IMR-90 (cell line): ENCODE data around the gene PPM1H. TPM values are rescaled to one million over a fixed set of nuclear protein-coding genes. Genes with fewer than 3 reads are reported as not detected.

Experiments used
- ATAC-seq: fragments of 200-7000 bp; cut with Tn5 transposase; 2 replicates; pipeline ENCODE4 v1.9.1; 2020; ENCODE audit warnings: low read depth, mild to moderate bottlenecking, moderate library complexity
- BruUV-seq: library from RNA; stranded (reverse); fragments of 400-500 nt; replicated peaks from 2 replicates; lab custom pipeline; 2021; lab: Mats Ljungman, UMichigan
- CTCF ChIA-PET: fragments of 300-600 bp; formaldehyde crosslinking; extraction: SDS; loops from one replicate; lab custom pipeline; 2021; ENCODE audit warnings: antibody characterized with exemption; lab: Yijun Ruan, JAX
- POLR2A ChIA-PET: fragments of 300-600 bp; sonication (Branson Sonifier 250); formaldehyde crosslinking; loops from one replicate; lab custom pipeline; 2022; ENCODE audit warnings: antibody characterized with exemption; ENCODE audit not compliant: unreplicated experiment; lab: Charles Lee
- DNase-seq: peaks from one replicate; pipeline ENCODE4 v3.0.0; 2013
- H2AFZ ChIP-seq: replicated peaks from 2 replicates; pipeline ENCODE3; 2013; ENCODE audit warnings: low read length, mild to moderate bottlenecking; ENCODE audit not compliant: poor library complexity
- H2AK5ac ChIP-seq: 2 replicates; pipeline ENCODE4 v1.6.1; 2013; ENCODE audit warnings: low read depth, low read length, inconsistent platforms
- H2AK9ac ChIP-seq: replicated peaks from 2 replicates; pipeline ENCODE3; 2013; ENCODE audit warnings: mild to moderate bottlenecking, low read depth, low read length, moderate library complexity; ENCODE audit not compliant: poor library complexity
- H2BK120ac ChIP-seq: 2 replicates; pipeline ENCODE4 v1.6.1; 2013; ENCODE audit warnings: low read depth, low read length, inconsistent platforms
- H2BK15ac ChIP-seq: 3 replicates; pipeline ENCODE4 v1.6.1; 2013; ENCODE audit warnings: low read depth, low read length, inconsistent platforms
- H2BK20ac ChIP-seq: 2 replicates; pipeline ENCODE4 v1.6.1; 2013; ENCODE audit warnings: low read depth, mild to moderate bottlenecking, inconsistent platforms, low read length, moderate library complexity
- H2BK5ac ChIP-seq: 2 replicates; pipeline ENCODE4 v1.6.1; 2013; ENCODE audit warnings: mild to moderate bottlenecking, low read depth, low read length, inconsistent platforms; ENCODE audit not compliant: poor library complexity, severe bottlenecking
- H3K14ac ChIP-seq: replicated peaks from 2 replicates; pipeline ENCODE4 v1.6.1; 2013; ENCODE audit warnings: low read depth, low read length, inconsistent platforms
- H3K18ac ChIP-seq: 2 replicates; pipeline ENCODE4 v1.6.1; 2013; ENCODE audit warnings: low read depth, low read length, control low read depth
- H3K23ac ChIP-seq: 2 replicates; pipeline ENCODE4 v1.6.1; 2013; ENCODE audit warnings: low read depth, low read length, inconsistent platforms
- H3K27ac ChIP-seq: 2 replicates; pipeline ENCODE4 v1.5.1; 2013; ENCODE audit warnings: mild to moderate bottlenecking, control low read depth, low read length; ENCODE audit not compliant: insufficient read depth
- H3K27me3 ChIP-seq: 2 replicates; pipeline ENCODE4 v1.6.1; 2013; ENCODE audit warnings: low read length; ENCODE audit not compliant: control insufficient read depth, insufficient read depth
- H3K36me3 ChIP-seq: 2 replicates; pipeline ENCODE4 v1.6.1; 2013; ENCODE audit warnings: low read length, mixed read lengths; ENCODE audit not compliant: control insufficient read depth, insufficient read depth
- H3K4ac ChIP-seq: 2 replicates; pipeline ENCODE4 v1.6.1; 2013; ENCODE audit warnings: low read depth, low read length, inconsistent platforms
- H3K4me1 ChIP-seq: 2 replicates; pipeline ENCODE4 v1.6.1; 2013; ENCODE audit warnings: low read length, mixed read lengths; ENCODE audit not compliant: control insufficient read depth, insufficient read depth
- H3K4me2 ChIP-seq: 2 replicates; pipeline ENCODE4 v1.6.1; 2013; ENCODE audit warnings: low read depth, mild to moderate bottlenecking, control low read depth, low read length, moderate library complexity
- H3K4me3 ChIP-seq: 2 replicates; pipeline ENCODE4 v1.5.1; 2013; ENCODE audit warnings: low read depth, mild to moderate bottlenecking, control low read depth, low read length, moderate library complexity; ENCODE audit not compliant: insufficient read depth
- H3K56ac ChIP-seq: 2 replicates; pipeline ENCODE4 v1.6.1; 2013; ENCODE audit warnings: low read length, inconsistent platforms; ENCODE audit not compliant: insufficient read depth; ENCODE audit errors: extremely low read depth
- H3K79me1 ChIP-seq, 2 experiments: 2 replicates each; pipeline ENCODE4 v1.6.1; 2013; ENCODE audit warnings: low read length in 2 of 2, inconsistent platforms in 1 of 2, low read depth in 1 of 2
- H3K9ac ChIP-seq: 2 replicates; pipeline ENCODE4 v1.6.1; 2013; ENCODE audit warnings: low read depth, low read length, control low read depth
- H3K9me1 ChIP-seq: 2 replicates; pipeline ENCODE4 v1.6.1; 2013; ENCODE audit warnings: low read length, inconsistent platforms; ENCODE audit not compliant: insufficient read depth
- H3K9me3 ChIP-seq: 2 replicates; pipeline ENCODE4 v1.6.1; 2013; ENCODE audit warnings: low read length; ENCODE audit not compliant: control insufficient read depth, insufficient read depth
- H4K20me1 ChIP-seq: 2 replicates; pipeline ENCODE4 v1.6.1; 2013; ENCODE audit warnings: low read length, inconsistent platforms; ENCODE audit not compliant: insufficient read depth
- H4K5ac ChIP-seq: 2 replicates; pipeline ENCODE4 v1.6.1; 2013; ENCODE audit warnings: mild to moderate bottlenecking, low read depth, low read length, control low read depth
- H4K8ac ChIP-seq, 2 experiments: 2 replicates each; pipeline ENCODE4 v1.6.1; 2013; ENCODE audit warnings: low read depth in 2 of 2, low read length in 2 of 2, control low read depth in 1 of 2, inconsistent platforms in 1 of 2
- H4K91ac ChIP-seq: 2 replicates; pipeline ENCODE4 v1.6.1; 2013; ENCODE audit warnings: low read depth, low read length, inconsistent platforms; ENCODE audit not compliant: insufficient read depth
- CEBPB ChIP-seq: IDR thresholded peaks from 2 replicates; pipeline ENCODE4 v1.6.1; 2012; ENCODE audit warnings: low read depth, low read length, improper control_type of control experiment
- CHD1 ChIP-seq: IDR thresholded peaks from 2 replicates; pipeline ENCODE4 v1.6.1; 2012; ENCODE audit warnings: low read depth, low read length, improper control_type of control experiment
- MAZ ChIP-seq: IDR thresholded peaks from 2 replicates; pipeline ENCODE4 v1.6.1; 2012; ENCODE audit warnings: low read depth, mild to moderate bottlenecking, low read length, improper control_type of control experiment, moderate library complexity, borderline replicate concordance
- MXI1 ChIP-seq: IDR thresholded peaks from 2 replicates; pipeline ENCODE4 v1.6.1; 2012; ENCODE audit warnings: low read depth, mild to moderate bottlenecking, low read length, moderate library complexity, borderline replicate concordance
- POLR2A ChIP-seq: IDR thresholded peaks from 2 replicates; pipeline ENCODE4 v1.6.1; 2012; ENCODE audit warnings: mild to moderate bottlenecking, low read depth, low read length
- RCOR1 ChIP-seq: IDR thresholded peaks from 2 replicates; pipeline ENCODE4 v1.6.1; 2012; ENCODE audit warnings: mild to moderate bottlenecking, low read length, improper control_type of control experiment; ENCODE audit not compliant: insufficient replicate concordance
- WGBS, 2 experiments: methylation state at CpG; one replicate each; pipeline versions ENCODE4 v1.1.5 to v1.1.7; 2013; ENCODE audit warnings: missing lambda C conversion rate in 2 of 2; ENCODE audit not compliant: insufficient read length in 1 of 2; ENCODE audit errors: extremely low coverage in 2 of 2; 5-methylcytosine and 5-hydroxymethylcytosine counted together
- dilution Hi-C: fragments of 300-500 bp; cut with HindIII; formaldehyde crosslinking; loops from one replicate; pipeline ENCODE4 v1.14.3; 2018; ENCODE audit warnings: low sequenced_read_pairs; ENCODE audit not compliant: unreplicated experiment
- in situ Hi-C: fragments of 300-500 bp; cut with MboI; formaldehyde crosslinking; loops from 3 replicates; pipeline ENCODE4 v1.14.3; 2019; ENCODE audit warnings: low sequenced_read_pairs, inconsistent platforms, mixed read lengths
- intact Hi-C: fragments of 100-400 bp; cut with micrococcal nuclease; formaldehyde crosslinking; loops from 2 replicates; pipeline ENCODE4 v1.10.0; 2022
- polyA plus RNA-seq, 3 experiments: library from polyadenylated mRNA; depleted of rRNA; stranded (reverse); fragments of >200 nt; gene quantifications; 2 replicates each; pipeline ENCODE4 v1.2.3, GENCODE V29; 2012; ENCODE audit warnings: low replicate concordance in 1 of 3
- total RNA-seq: library from RNA; depleted of rRNA; stranded (reverse); fragments of >200 nt; gene quantifications from 2 replicates; pipeline ENCODE4 v1.2.3, GENCODE V29; 2012

Gene PPM1H
- total and polyA plus RNA-seq, 2 of the 4 experiments (the other 2 are of a cell fraction): 0.14 to 0.18 TPM

DNA sequence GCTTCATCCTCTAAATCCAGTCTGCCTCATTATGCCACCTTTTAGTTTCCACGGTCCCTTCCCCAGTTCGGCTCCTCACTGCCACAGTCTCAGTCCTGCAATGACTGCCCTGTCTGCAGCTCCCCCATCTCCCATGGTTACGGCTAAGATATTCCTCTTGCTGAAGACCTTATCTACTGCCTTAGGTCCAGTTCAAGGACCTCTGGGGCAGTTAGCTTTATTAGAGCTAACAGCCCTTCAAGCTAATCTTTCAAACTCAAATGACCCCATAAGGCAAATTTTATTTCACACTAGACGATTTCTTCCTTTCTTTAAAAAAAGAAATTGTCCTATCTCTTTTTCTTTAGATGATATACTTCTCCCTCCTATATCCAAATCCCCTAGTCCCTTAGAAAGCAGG lies 253.6 kb downstream of the PPM1H start:
- no peak overlapping the region for H2BK120ac ChIP-seq
- H3K4me2 ChIP-seq: no peak overlapping the region
- H3K9me1 ChIP-seq: no peaks in the 10 kb centered on the region; the same call in 1 of the 2 replicates
- H2BK20ac ChIP-seq: no peak overlapping the region
- no peak overlapping the region for H4K5ac ChIP-seq
- H3K27me3 ChIP-seq: 0 out of 2 replicates have a peak, but pooled peaks cover 2% of the 10 kb centered on the region
- no peak overlapping the region for H4K91ac ChIP-seq
- H2BK5ac ChIP-seq: no peak overlapping the region
- H3K36me3 ChIP-seq: no peaks in the 10 kb centered on the region
- no peak overlapping the region for H2BK15ac ChIP-seq
- H3K4ac ChIP-seq: no peak overlapping the region
- CTCF ChIA-PET: no interaction called here
- POLR2A ChIA-PET: no interaction called here
- no peaks in the 10 kb centered on the region for H4K20me1 ChIP-seq
- in situ Hi-C loops: no loop called here
- no peak overlapping the region for H2AK5ac ChIP-seq
- DNase-seq (no peak), ATAC-seq (no peak)
- H2AK9ac ChIP-seq: no peak overlapping the region
- H3K27ac ChIP-seq: no peak overlapping the region
- no peak overlapping the region for H3K56ac ChIP-seq
- intact Hi-C loops: no loop called here
- H3K14ac ChIP-seq: no peak overlapping the region
- TF ChIP-seq MAZ (no peak), POLR2A (no peak), RCOR1 (no peak), CEBPB (no peak), CHD1 (no peak), MXI1 (no peak)
- peaks cover 7% of the 10 kb centered on the region; the same call in 1 of the 2 replicates for H3K4me1 ChIP-seq
- H3K23ac ChIP-seq: no peak overlapping the region
- BruUV-seq: no TSS peak
- H3K4me3 ChIP-seq: no peak overlapping the region
- 100% methylated on average over 3 of the region's 4 CpGs; no CpG with 5 or more reads in 1 of the 2 experiments for WGBS, 2 experiments
- no peak overlapping the region for H2AFZ ChIP-seq
- no peak overlapping the region for H4K8ac ChIP-seq
- H3K9ac ChIP-seq: no peak overlapping the region
- peaks cover 8% of the 10 kb centered on the region; the same call in 1 of the 2 replicates for H3K9me3 ChIP-seq
- H3K18ac ChIP-seq: no peak overlapping the region
- no peaks in the 10 kb centered on the region for H3K79me1 ChIP-seq
- dilution Hi-C loops: no loop called here
